Stimulated activated CD8-positive, alpha-beta memory T cell treated with anti-CD3 and anti-CD28 coated beads, Interleukin-4, amount 100 ng/mL, for 4 hours (primary cell): ENCODE data around the gene XAB2.

Experiments
- DNase-seq, 2 donors: peaks; one replicate each; pipeline ENCODE4 v3.0.0-alpha.2; 2020; ENCODE audit warnings: low read depth in 2 of 2, low spot score in 1 of 2

XAB2 gene

DNA sequence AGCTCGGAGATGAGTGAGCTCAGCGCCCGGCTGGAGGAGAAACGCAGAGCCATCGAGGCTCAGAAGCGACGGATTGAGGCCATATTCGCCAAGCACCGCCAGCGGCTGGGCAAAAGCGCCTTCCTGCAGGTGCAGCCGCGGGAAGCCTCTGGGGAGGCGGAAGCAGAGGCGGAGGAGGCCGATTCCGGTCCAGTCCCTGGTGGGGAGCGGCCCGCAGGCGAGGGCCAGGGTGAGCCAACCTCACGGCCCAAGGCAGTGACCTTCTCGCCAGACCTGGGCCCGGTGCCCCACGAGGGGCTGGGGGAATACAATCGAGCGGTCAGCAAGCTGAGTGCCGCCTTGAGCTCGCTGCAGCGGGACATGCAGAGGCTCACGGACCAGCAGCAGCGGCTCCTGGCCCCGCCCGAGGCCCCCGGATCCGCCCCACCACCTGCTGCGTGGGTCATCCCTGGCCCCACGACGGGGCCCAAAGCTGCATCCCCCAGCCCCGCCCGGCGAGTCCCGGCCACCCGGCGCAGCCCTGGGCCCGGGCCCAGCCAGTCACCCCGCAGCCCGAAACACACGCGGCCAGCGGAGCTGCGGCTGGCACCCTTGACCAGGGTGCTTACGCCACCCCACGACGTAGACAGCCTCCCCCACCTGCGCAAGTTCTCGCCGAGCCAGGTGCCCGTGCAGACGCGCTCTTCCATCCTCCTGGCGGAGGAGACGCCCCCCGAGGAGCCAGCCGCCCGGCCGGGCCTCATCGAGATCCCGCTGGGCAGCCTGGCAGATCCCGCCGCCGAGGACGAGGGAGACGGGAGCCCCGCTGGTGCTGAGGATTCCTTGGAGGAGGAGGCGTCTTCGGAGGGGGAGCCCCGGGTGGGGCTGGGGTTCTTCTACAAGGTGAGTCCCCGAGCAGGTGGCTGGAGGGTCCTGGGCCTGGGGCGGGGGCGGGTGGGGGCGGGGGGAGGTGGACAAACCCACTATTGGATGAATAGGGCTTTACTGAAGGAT is 16.8 kb downstream of the XAB2 start:
- no peak for DNase-seq

DNA sequence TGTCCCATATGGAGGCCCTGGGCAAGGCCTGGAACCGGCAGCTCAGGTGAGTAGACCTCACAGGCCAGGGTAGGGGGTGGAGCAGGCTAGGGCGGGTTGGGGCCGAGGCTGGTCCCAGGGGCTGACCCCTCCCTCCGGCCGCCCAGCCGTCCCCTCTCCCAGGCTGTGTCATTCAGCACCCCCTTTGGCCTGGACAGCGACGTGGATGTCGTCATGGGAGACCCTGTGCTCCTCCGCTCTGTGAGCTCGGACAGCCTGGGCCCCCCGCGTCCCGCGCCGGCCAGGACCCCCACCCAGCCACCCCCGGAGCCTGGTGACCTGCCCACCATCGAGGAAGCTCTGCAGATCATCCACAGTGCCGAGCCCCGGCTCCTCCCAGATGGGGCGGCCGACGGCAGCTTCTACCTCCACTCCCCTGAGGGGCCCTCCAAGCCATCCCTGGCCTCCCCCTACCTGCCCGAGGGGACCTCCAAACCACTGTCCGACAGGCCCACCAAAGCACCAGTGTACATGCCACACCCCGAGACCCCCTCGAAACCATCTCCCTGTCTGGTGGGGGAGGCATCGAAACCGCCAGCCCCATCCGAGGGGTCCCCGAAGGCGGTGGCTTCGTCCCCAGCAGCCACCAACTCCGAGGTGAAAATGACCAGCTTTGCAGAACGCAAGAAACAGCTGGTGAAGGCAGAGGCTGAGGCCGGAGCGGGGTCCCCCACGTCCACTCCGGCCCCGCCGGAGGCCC is 17.6 kb downstream of the XAB2 start:
- DNase-seq, result no peak

DNA sequence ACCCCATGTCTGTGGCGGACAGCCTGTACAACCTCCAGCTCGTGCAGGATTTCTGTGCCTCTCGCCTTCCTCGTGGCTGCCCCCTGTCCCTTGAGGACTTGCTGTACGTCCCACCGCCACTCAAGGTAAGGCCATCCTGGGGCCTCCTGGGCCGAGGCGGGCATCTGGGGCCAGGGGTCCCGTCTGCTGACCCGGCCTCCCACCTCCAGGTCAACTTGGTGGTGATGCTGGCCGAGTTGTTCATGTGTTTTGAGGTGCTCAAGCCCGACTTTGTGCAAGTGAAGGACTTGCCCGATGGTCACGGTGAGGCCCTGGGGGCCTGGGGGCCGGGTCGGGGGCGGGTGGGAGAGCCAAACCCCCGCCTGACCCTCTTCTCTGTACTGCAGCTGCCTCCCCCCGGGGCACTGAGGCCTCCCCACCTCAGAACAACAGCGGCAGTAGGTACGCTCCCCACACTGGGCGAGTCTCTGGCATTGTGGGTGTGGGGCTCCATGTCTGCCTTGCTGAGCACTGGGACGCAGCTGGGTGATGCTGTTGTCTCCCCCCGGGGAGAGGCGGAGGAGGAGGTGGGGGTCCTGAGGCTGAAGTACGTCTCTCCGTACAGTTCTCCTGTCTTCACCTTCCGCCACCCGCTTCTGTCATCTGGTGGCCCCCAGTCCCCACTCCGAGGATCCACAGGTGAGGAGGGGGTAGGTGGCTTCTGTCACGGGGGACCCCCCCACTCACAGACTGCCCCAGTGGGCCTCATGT is 18.7 kb downstream of the XAB2 start:
- DNase-seq, result no peak

DNA sequence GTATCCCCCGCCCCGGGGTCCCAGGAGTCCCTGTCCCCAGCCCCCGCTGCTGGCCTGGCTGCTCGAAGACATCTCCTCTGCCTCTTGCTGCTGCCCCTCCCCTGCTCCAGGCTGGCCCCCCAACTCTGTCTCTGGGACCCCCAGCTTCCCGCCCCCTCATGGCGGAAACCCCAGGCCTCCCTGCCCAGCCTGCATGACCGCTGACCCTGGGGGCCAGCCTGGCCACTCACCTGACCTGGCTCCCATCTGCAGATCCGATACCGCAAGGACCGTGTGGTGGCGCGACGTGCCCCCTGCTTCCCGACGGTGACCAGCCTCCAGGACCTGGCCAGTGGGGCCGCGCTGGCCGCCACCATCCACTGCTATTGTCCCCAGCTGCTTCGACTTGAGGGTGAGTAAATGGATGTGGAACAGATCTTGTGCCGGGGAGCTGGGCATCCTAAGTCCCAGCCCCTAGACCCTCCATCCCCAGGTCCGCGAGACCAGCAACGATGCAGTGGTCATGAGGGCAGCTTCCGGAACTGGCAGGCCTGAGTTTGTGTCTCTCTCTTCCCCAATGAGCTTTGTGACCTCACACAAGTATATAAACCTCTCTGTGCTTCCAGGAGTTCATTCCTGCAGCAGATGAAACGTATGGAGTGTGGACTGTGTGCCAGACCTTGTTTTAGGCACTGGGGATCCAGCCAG is 21.3 kb downstream of the XAB2 start:
- no peak for DNase-seq

DNA sequence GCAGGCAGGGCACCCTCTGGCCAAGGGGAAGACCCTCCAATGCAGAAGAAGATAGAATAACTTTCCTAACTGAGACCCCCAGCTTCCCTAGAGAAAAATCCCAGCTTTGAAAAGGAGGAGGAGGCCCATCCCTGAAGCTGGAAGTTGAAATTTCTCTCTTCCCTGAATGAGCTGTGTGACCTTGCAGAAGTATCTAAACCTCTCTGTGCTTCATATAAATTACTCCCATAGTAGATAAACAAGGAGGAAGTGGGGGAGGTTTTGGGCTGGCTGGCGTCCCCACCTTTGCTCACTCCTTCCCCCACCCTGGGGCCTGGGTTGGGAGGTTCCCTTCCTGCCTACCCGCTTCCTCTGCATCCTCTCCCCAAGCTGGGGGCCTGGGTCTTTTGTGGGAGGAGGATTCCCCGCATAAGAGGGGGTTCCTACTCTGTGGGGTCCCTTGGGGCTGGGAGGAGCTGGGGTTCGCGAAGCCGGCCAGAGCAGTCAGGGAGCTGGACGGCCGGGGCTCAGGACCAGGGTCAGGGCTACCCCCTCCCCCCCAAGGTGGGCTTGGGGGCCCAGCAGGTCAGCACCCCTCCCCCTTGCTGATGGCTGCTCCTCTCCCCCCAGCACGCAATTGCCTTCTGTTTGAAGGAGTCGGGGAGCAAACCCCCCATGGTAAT is 22.0 kb downstream of the XAB2 start:
- DNase-seq, result no peak

DNA sequence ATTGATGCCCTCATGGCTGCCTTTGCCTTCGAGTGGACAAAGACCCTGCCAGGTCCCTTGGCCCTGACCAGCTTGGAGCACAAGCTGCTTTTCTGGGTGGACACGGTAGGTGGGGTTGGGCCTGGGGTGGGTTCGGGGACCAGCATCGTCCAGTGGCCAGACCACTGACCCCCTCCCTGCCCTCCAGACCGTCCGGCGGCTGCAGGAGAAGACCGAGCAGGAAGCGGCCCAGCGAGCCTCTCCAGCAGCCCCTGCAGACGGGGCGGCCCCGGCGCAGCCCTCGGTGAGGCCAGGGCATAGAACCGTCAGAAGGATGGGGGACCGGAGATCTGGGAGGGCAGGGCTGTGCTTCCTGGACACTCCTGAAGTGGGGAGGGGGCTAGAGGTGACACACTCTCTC is 23.1 kb downstream of the XAB2 start:
- DNase-seq, result no peak

DNA sequence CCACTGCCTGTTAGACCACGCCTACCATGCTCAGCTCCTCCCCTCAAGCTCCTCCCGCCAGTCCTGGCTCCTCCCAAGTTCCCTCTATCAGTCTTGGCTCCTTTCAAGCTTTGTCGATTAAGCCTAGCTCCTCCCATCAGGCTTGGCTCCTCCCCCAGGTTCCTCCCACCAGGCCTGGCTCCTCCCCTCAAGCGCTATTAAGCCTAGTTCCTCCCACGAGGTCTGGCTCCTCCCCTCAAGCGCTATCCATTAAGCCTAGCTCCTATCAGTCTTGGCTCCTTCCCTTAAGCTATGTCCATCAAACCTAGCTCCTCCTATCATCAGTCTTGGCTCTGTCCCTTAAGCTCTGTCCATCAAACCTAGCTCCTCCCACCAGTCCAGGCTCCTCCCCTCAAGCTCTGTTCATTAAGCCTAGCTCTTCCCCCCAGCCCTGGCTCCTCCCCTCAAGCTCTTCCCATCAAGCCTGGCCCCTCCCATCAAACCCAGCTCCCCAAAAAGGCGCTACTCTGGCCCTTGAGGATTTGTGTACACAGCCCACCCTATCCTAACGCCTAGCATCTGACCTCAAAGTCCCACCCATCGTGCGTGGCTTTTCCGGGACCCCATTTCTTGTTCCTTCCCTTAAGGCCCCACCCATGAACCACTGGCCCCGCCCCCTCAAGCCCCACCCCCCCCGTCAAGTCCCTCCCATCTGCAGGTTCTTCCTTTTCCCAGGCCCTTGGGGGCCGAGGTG is 23.7 kb downstream of the XAB2 start:
- no peak for DNase-seq

DNA sequence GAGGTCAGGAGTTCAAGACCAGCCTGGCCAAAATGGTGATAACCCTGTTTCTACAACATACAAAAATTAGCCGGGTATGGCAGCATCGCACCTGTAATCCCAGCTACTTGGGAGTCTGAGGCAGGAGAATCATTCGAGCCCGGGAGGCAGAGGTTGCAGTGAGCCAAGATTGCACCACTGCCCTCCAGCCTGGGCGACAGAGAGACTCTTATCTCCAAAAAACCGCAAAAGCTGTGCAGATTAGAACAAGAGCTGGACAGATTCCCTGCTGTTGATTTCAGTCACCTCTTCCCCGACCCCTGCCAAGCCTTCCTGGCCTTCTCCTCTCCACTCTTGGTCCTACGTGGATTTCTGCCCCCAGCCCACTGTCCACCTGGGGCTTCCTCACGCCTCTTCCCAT is 25.4 kb downstream of the XAB2 start:
- DNase-seq, result no peak

DNA sequence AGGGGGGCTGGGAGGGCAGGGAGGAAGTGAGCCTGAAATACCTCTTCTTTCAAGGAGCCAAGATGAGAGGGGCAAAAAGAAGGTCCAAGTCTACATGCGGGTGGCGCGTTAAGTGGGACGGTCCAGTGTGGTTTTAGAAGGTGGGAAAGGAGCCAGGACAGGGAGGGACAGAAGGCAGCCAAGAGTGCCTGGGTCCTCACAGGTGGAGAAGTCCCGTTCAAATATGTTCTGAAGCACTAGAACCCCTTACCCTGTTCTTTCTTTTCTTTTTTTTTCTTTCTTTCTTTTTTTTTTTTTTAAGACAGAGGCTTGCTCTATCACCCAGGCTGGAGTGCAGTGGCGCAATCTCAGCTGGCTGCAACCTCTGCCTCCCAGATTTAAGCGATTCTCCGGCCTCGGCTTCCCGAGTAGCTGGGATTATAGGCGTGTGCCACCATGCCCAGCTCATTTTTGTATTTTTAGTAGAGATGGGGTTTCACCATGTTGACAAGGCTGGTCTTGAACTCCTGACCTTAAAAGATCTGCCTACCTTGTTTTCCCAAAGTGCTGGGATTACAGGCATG is 26.3 kb downstream of the XAB2 start:
- DNase-seq, result no peak

DNA sequence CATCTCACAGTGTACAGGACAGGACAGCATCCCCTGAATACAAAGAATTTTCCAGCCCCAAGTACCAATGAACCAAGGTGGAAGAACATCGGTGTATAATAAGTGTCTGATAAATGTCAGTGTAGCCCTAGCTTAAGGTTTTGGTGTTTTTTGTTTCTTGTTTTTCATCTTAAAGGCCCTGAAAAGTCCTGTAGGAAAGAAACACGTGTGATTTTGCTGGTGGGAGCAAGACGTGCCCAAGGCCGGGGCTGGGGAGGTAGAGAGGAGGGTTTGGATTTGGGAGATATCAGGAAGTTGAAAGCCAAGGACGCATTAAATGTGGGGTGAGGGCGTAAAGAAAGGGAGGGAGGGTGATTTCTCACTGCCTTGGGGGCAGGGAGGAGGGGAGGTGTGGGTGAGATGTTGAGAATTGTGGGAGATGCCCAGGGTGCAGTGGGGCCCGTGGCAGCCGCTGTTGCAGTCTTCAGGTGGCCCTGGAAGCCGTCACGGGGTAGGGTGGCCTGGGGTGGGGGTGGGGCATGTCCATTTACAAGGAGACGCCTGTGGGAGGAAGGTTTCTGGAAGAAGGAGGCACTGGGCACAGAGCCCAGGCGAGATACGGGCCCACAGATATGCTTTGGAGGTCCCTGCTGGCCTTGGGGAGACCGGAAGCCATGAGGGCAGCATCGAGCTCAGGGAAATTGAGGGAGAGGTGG is 27.0 kb downstream of the XAB2 start:
- DNase-seq, result no peak

DNA sequence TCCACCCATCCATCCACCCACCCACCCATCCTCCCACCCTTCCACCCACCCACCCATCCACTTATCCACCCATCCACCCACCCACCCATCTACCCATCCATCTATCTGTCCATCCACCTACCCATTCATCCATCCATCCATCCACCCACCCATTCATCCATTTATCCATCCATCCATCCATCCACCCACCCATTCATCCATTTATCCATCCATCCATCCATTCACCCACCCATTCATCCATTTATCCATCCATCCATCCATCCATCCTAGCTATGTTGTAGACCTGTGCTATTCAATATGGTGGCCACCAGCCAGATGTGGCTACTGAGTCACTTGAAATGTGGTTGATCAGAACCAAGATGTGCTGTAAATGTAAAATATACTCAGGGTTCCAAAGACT is 28.6 kb downstream of the XAB2 start:
- DNase-seq, result no peak

DNA sequence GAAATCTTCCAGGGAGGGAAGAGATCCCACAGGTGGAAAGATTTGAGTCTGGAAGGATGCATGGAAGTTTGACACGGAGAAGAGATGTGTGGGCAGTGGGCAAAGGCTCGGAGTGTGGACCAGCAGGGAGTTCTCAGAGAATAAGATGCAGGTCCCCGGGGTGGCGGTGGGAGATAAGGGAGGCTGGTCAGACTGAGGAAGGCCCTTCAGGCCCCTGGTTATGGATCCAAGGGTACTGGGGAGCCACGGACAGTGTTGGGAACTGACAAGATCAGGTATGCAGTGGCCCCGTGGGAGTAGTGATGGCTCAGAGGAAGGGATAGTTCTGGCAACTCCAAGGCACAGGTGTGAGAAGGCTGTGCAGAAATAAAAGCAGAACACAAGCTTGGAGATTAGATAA is 31.2 kb downstream of the XAB2 start:
- no peak for DNase-seq

DNA sequence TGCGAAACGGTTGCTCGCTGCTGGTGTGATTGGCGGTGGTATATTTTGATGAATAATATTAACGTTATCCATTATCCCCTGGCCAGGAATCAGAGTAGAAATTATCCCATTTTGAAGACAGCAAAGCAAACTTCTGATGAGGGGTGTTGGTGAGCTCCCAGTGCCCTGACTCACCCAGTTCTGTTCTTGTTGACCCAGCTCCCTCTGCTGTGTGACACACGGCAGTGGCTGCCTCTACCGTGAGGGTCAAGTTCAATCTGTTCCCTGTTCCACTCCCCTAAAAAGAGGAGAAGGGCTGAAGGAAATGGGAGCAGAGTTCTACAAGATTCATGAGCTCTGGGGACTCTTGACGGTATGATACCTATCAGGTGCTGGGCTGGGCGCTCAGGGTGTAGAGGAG is 31.7 kb downstream of the XAB2 start:
- no peak for DNase-seq

DNA sequence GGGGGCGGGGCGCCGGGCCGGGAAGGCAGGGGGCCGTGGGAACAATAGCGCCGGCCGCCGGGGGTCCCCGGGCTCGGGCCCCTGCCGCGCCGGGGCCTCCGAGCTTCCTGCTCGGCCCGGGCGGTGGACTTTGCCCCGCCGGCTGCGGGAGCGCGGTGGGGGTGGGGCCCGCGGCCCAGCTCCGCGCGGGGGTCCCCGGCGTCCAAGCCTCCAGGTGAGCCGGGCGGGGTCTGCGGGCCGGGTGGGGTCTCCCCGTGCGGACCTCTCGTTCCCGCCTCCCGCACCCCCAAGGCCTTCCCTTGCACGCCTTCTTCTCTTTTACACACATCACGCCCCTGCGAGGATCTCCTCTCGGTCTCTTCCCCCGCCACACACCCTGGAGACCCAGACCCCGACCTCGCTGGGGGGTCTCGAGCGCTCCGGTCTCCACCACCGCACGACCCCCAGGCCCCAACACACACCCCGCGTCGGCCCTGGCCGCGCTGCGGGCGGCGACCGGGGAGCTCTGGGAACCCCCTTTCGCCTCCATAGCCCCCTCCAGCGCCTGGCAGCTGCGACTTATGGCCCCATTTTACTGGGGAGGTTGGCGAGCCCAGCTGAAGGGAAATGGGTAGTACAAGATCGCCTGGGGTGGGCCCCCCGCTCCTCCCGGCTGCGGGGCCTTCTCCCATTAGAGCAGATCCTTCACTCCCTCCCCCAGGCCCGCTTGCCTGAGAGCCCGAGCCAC is 33.0 kb downstream of the XAB2 start:
- no peak for DNase-seq

DNA sequence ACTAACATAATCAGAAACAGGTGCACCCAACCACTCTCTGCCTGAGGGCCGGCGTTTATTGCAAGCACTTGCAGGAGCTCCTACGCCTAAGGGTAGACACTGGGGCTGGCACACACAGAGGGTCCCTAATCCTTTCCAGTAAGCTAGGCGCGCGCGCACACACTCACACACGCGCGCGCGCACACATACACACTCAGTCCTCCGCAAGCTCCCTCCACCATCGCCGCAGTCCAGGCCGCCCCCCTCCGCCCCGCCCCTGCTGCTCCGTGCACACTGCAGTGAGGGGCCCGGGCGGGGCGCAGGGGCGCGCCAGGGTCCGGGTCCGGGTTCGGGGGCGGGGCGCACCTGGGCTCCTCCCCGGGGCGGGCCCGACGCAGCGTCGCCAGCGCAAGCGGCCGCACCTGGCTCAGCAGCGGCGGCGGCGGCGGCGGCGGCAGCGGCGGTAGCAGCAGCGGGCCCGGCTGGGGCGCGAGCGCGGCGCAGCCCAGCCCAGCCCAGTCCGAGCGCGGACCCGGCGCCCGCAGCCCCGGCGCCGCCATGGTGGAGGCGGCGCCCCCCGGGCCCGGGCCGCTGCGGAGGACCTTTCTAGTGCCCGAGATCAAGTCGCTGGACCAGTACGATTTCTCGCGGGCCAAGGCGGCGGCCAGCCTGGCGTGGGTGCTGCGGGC is 33.7 kb downstream of the XAB2 start, which contains the start of gene CAMSAP3:
CAMSAP3 (plus strand) TSS at position 398 of the 668 bp plus-strand sequence; CDS start at position 538, 140 bp downstream.
- no peak for DNase-seq

DNA sequence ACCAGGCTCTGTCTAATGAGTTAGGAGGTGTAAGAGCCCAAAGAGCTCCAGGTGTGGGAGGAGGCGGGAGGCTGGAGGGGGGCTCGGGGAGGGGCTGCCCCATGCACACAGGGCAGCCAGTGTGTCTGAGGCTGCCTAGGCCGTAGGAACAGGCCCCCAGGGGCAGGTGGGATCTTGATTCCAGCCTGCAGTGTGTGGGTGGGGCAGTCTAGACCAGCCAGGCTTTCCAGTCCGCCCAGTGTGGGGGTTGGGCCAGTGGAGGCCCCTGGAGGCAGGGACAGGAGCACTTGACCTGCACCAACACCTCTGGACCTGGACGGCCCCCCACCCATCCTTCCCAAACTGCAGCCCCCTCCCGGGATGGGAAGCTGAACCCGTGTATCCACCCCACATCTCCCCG is 39.1 kb downstream of the XAB2 start:
- DNase-seq, result no peak

DNA sequence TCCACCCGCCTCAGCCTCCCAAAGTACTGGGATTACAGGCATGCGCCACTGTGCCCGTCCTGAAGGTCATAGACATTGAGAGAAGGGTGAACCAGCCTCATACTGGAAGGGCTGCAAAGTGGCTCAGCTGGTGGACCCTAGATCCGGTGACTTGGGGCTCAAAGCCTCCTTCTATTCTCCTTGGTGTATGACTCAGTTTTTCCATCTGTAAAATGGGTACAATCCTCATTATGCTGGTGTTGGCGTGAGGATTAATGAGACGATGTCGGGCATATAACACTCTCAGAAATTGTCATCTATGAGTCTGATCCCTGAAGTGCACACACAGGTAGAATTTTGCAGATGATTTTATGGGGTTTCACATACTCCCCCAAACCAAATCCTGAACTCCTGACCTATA is 39.5 kb downstream of the XAB2 start:
- no peak for DNase-seq

DNA sequence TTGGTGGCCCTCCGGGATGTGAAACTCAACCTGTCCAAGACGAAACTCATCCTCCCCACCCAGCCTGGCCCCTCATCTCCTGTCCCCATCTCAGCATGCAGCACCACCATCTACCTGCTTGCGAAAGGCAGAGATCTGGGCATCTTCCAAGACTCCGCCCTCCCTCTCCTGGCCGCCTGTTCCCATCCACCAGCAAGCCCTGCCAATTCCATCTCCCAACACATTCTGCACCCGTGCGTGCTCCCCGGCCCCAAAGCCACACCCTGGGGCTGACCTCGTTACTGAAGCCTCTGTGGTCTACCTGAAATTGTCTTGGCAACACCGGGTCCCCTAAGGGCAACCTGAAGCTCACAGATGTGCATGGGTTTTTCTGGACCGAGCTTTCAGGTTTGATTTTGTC is 46.9 kb downstream of the XAB2 start:
- no peak for DNase-seq
